ENCODE results near the gene OSCAR.

The OSCAR gene

DNA sequence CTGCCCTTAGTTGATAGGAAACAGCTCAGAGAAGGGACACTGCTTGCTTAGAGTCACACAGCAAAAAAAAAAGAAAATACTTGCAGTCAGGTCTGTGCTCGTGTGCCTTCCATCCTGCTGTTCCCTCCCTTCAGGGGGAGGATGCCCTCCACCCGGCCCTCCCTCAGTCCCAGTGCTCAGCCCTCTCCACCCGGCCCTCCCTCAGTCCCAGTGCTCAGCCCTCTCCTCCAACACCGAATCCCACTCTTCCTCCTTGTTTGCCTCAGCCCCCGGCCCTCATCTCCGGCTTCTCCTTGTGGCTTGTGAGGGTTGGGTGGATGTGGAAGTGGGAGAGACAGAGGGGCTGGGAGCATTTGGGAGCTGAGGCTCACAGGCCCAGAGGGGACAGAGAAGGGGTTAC lies 9.0 kb upstream of the OSCAR start:
- in situ Hi-C loops (cut with MboI; ENCODE audit: low sequenced_read_pairs, unreplicated experiment), result no loop called here
- DNase-seq (ENCODE audit: low spot score), result no peak
- TF ChIP-seq, protein P1, sequence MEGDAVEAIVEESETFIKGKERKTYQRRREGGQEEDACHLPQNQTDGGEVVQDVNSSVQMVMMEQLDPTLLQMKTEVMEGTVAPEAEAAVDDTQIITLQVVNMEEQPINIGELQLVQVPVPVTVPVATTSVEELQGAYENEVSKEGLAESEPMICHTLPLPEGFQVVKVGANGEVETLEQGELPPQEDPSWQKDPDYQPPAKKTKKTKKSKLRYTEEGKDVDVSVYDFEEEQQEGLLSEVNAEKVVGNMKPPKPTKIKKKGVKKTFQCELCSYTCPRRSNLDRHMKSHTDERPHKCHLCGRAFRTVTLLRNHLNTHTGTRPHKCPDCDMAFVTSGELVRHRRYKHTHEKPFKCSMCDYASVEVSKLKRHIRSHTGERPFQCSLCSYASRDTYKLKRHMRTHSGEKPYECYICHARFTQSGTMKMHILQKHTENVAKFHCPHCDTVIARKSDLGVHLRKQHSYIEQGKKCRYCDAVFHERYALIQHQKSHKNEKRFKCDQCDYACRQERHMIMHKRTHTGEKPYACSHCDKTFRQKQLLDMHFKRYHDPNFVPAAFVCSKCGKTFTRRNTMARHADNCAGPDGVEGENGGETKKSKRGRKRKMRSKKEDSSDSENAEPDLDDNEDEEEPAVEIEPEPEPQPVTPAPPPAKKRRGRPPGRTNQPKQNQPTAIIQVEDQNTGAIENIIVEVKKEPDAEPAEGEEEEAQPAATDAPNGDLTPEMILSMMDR (IDR thresholded peaks at IDR 0.05; ENCODE audit: borderline replicate concordance, control extremely low read depth, extremely low read depth, insufficient read depth, missing control alignments), result no peak

DNA sequence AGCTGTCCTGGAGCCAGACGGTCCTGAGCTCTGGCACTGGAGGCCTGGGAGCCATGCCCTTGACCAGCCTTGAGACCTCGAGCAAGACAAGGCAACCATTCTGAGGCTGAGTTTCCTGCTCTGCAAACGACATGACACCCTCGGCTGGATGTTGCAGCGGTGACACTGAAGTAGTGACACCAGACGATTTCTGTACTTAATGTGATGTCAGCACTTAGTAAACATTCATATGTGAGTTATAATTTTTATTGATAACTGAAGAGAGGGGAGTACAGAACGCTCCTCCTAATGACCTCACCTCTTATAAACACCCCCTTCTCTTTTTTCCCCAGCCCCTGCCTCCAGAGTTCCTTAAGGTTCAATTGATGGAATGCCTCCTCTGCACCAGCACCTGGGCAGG lies 7.9 kb upstream of the OSCAR start:
- in situ Hi-C loops (cut with MboI; ENCODE audit: low sequenced_read_pairs, unreplicated experiment), result no loop called here
- no peak for DNase-seq (ENCODE audit: low spot score)
- TF ChIP-seq, protein P1 (IDR thresholded peaks at IDR 0.05; ENCODE audit: borderline replicate concordance, control extremely low read depth, extremely low read depth, insufficient read depth, missing control alignments), result no peak

DNA sequence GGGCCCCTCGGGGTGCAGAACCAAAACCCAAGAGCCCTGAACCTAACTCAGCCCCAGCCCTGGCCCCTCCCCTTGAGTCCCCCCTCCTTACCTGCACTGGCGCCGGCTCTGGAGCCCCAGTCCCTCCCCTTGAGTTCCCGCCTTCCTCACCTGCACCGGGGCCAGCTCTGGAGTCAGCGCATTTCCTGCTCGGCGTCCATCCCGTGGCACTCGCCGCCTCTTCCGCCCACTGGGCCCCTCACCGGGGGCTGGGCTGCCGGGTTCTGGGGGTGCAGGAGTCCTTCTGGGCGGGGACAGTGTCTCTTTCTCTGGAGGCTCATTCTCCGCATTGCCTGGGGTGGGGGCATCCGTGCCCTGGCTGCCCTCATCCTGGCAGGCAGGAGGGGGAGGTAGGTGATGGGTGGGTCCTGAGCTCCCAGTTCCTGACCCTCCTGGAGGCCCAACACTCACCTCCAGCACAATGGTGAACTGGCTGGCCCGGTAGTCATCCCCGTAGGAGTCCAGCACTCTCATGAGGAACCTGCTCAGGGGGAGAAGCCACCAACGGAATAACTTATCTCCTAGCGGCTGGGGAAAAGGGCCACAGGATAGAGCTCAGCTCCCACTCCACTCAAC lies 7.4 kb upstream of the OSCAR start:
- TF ChIP-seq, protein P1 (IDR thresholded peaks at IDR 0.05; ENCODE audit: borderline replicate concordance, control extremely low read depth, extremely low read depth, insufficient read depth, missing control alignments), result no peak
- no peak for DNase-seq (ENCODE audit: low spot score)
- in situ Hi-C loops (cut with MboI; ENCODE audit: low sequenced_read_pairs, unreplicated experiment), result no loop called here

DNA sequence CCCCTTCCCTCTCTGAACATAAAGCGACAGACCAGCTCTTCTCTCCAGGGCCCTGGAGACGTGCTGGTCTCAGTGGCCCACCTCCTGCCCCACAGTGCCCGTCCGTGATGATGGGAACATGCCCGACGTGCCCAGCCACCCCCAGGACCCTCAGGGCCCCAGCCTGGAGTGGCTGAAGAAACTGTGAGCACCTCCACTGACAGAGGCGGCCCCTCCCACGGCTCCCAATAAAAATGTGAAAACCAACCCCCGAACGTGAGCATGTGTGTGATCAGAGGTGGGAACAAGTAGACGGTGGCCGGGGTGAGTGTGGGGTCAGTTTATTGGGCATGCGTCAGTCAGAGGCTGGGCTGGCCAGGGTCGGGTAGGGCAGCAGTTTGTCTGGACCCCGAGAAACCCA lies 6.1 kb upstream of the OSCAR start:
- DNase-seq (ENCODE audit: low spot score), result no peak
- TF ChIP-seq, protein P1 (IDR thresholded peaks at IDR 0.05; ENCODE audit: borderline replicate concordance, control extremely low read depth, extremely low read depth, insufficient read depth, missing control alignments), result no peak
- in situ Hi-C loops (cut with MboI; ENCODE audit: low sequenced_read_pairs, unreplicated experiment), result no loop called here

DNA sequence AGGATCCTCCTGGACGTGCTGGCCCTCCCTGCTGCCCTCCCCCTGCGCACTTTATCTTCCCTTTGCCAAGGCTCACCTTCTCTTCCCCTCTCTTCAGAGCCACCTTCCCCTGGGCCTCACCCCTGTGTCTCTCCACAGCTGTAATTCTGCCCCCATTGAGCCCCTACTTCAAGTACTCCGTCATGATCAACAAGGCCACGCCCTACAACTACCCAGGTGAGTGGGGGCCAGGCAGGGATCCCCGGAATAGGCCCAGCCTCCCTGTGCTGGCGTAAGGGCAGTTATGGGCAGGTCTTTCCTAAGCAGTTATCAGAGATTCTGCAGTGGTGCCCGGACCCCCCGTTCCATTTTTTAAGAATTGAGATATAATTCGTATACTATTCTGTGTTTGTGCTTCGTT lies 5.2 kb upstream of the OSCAR start:
- DNase-seq (ENCODE audit: low spot score), result no peak

DNA sequence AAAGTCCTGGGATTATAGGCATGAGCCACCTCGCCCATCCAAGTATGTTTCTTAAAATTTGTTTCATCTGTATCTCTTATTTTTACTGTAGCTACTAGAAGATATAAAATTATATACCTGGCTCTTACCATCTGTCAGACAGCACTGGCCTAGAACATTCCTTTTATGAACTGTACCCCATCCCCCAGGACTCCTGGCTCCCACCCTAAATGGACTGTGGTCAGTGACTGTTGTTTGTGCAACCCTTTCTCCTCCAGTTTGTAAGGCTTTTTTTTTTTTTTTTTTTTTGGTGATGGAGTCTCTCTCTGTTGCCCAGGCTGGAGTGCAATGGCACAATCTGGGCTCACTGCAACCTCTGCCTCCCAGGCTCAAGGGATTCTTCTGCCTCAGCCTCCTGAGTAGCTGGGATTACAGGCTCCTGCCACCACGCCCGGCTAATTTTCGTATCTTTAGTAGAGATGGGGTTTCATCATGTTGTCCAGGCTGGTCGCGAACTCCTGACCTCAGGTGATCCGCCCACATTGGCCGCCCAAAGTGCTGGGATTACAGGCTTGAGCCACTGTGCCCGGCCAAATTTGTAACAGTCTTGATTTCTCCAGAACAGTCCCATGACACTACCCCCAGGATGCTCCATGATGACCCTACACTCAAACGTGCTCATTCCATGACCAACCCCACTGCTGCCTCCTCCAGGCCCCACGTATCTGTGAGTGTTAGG lies 4.6 kb upstream of the OSCAR start:
- in situ Hi-C loops (cut with MboI; ENCODE audit: low sequenced_read_pairs, unreplicated experiment), result no loop called here
- DNase-seq (ENCODE audit: low spot score), result no peak
- TF ChIP-seq, protein P1 (IDR thresholded peaks at IDR 0.05; ENCODE audit: borderline replicate concordance, control extremely low read depth, extremely low read depth, insufficient read depth, missing control alignments), result no peak

More for the DNA sequence above, 5.2 kb upstream of the OSCAR start:
- in situ Hi-C loops (cut with MboI; ENCODE audit: low sequenced_read_pairs, unreplicated experiment), result no loop called here
- TF ChIP-seq, protein P1 (IDR thresholded peaks at IDR 0.05; ENCODE audit: borderline replicate concordance, control extremely low read depth, extremely low read depth, insufficient read depth, missing control alignments), result no peak
